ENCODE measurements around the gene LNX1. TPM values are rescaled to one million over a fixed set of nuclear protein-coding genes. Genes with fewer than 3 reads are reported as not detected.

Gene LNX1
- total and polyA plus RNA-seq, 9 of the 15 experiments (the other 6 are each of a cell fraction or from before 2014, with no cell fraction given) = 0.40 to 3.6 (median 2.2) TPM

- no peak for TF ChIP-seq BRF2 (IDR thresholded peaks at IDR 0.05; ENCODE audit: borderline replicate concordance, insufficient read depth, insufficient read length)
- no peak for TF ChIP-seq ASH1L (IDR thresholded peaks at IDR 0.05; ENCODE audit: borderline replicate concordance, low read depth, partially characterized antibody)
- TF ChIP-seq FOXJ2 (tag; IDR thresholded peaks at IDR 0.05) = no peak
- TF ChIP-seq DMBX1 (CRISPR knock-in tag; IDR thresholded peaks at IDR 0.05; ENCODE audit: borderline replicate concordance) = no peak
These were observed 11.5 kb downstream of the LNX1 start (continued) for GRCh38 chr4:53579826-53580225.

- H3K4me3 ChIP-seq = no peak overlapping the region
- no peaks in the 10 kb centered on the region for H3K36me3 ChIP-seq (ENCODE audit: control insufficient read depth, insufficient read depth, low read length)
- DNase-seq (ENCODE audit: extremely low read depth in 1 of 4, low spot score in 3 of 4) = no peak
- H3K4me2 ChIP-seq (ENCODE audit: insufficient read depth, low read length) = no peak overlapping the region
- no peak overlapping the region for H3K27ac ChIP-seq (ENCODE audit: extremely low read depth, low read depth, low read length)
- WGBS (ENCODE audit: insufficient coverage, low coverage, missing lambda C conversion rate) = 0% methylated on average over 2 of the region's 2 CpGs
- no peaks in the 10 kb centered on the region for H3K9me1 ChIP-seq (ENCODE audit: control insufficient read depth, insufficient read depth, low read length)
- H2AFZ ChIP-seq (ENCODE audit: low read depth, low read length) = no peak overlapping the region
- in situ Hi-C loops (cut with MboI) = no loop called here
- no peaks in the 10 kb centered on the region for H4K20me1 ChIP-seq (replicated peaks; ENCODE audit: control insufficient read depth, insufficient read depth, low read length)
- BruUV-seq (replicated peaks) = no TSS peak
- H3K79me2 ChIP-seq (ENCODE audit: control insufficient read depth, insufficient read depth, low read length) = no peaks in the 10 kb centered on the region
- intact Hi-C loops (cut with micrococcal nuclease) = no loop called here
- no peak for FAIRE-seq
- ChIA-PET POLR2A (interaction anchor here (0.6 to 0.8 kb wide), 4 partner anchors 13 to 1663 kb away, joined by 3 to 4 read pairs (median 4); no protein-coding TSS in a partner anchor), CTCF (ENCODE audit: low intra/inter-chr PET ratio) (no interaction called here)
- peaks cover 4 to 5% of the 10 kb centered on the region in 2 experiments; a peak in 2 of 5 replicates for H3K4me1 ChIP-seq (replicated peaks in 1 of 2; ENCODE audit: control insufficient read depth in 2 of 2, insufficient read depth in 2 of 2, low read length in 2 of 2)
- no peaks in the 10 kb centered on the region for H3K27me3 ChIP-seq (ENCODE audit: control insufficient read depth in 2 of 2, insufficient read depth in 2 of 2, low read length in 2 of 2)
- TF ChIP-seq MECOM (CRISPR knock-in tag; IDR thresholded peaks at IDR 0.05) (no peak), HCFC1 (IDR thresholded peaks at IDR 0.05; ENCODE audit: low read depth, low read length) (no peak), GABPA (tag; conservative IDR thresholded peaks at IDR 0.05; ENCODE audit: low read depth) (0 out of 2 replicates have a peak, but pooled peaks have one; percentile 25), SRF (CRISPR knock-in tag; IDR thresholded peaks at IDR 0.05) (no peak), FOSL1 (tag; conservative IDR thresholded peaks at IDR 0.05) (0 out of 2 replicates have a peak, but pooled peaks have one; percentile 21), HIVEP1 (CRISPR knock-in tag; IDR thresholded peaks at IDR 0.05) (no peak), FOXA3 (CRISPR knock-in tag; conservative IDR thresholded peaks at IDR 0.05 in 1 of 2, IDR thresholded peaks at IDR 0.05 in 1 of 2) (peak in 1 of 2 experiments; percentile 85; a peak in 2 of 4 replicates), UBTF (IDR thresholded peaks at IDR 0.05; ENCODE audit: borderline replicate concordance in 1 of 2, low read depth in 2 of 2, low read length in 2 of 2) (no peak), BRCA1 (IDR thresholded peaks at IDR 0.05) (no peak), BRCA1 (CRISPR knock-in tag; IDR thresholded peaks at IDR 0.05) (no peak), MED1 (CRISPR knock-in tag; IDR thresholded peaks at IDR 0.05; ENCODE audit: borderline replicate concordance) (no peak), USF1 (CRISPR knock-in tag; IDR thresholded peaks at IDR 0.05) (no peak), SOX6 (IDR thresholded peaks at IDR 0.05) (no peak)
- no peaks in the 10 kb centered on the region for H3K9me3 ChIP-seq (replicated peaks; ENCODE audit: control insufficient read depth, insufficient read depth, low read depth, low read length)
- no peak for ATAC-seq
- H3K9ac ChIP-seq (ENCODE audit: insufficient read depth in 1 of 2, low read depth in 2 of 2, low read length in 2 of 2) = no peak overlapping the region
These were observed 14.5 kb downstream of the LNX1 start for GRCh38 chr4:53576676-53577372.
